ENCODE results near the gene RPUSD3.

RPUSD3 gene

GRCh38 chr3:9889405-9889804, 45.6 kb upstream of the RPUSD3 start:
- Histone ChIP-seq H3K9me3 (ENCODE audit: control insufficient read depth, insufficient read depth, low read depth, low read length) (no peaks in the 10 kb centered on the region), H3K4me3 (ENCODE audit: low read depth, low read length) (no peak overlapping the region), H3K4me1 (ENCODE audit: control insufficient read depth, insufficient read depth, low read length) (no peaks in the 10 kb centered on the region), H3K36me3 (ENCODE audit: control insufficient read depth in 2 of 2, insufficient read depth in 1 of 2, low read length in 2 of 2) (peaks cover 5 to 19% of the 10 kb centered on the region in 2 experiments), H3K27ac (ENCODE audit: extremely low read depth, low read depth, low read length) (no peak overlapping the region)
- POLR2A ChIA-PET, result interaction anchor here (0.9 to 3.0 kb wide), 2 partner anchors 8 to 44 kb away, joined by 3 to 24 read pairs; partner anchors contain the start of gene CRELD1
- CTCF ChIA-PET, result interaction anchor here (0.7 kb wide), 2 partner anchors 9 to 361 kb away, joined by 3 to 5 read pairs; partner anchors contain the start of gene CIDEC
- no peak for TF ChIP-seq KLF10 (tag by site-specific recombination; IDR thresholded peaks at IDR 0.05)
- no peak for TF ChIP-seq BCL6B (tag by site-specific recombination; IDR thresholded peaks at IDR 0.05)
- TF ChIP-seq ZNF169 (tag by site-specific recombination; IDR thresholded peaks at IDR 0.05), result no peak
- TF ChIP-seq ZNF555 (tag by site-specific recombination; conservative IDR thresholded peaks at IDR 0.05), result no peak
- no peak for TF ChIP-seq SCRT2 (tag by site-specific recombination; IDR thresholded peaks at IDR 0.05)
- TF ChIP-seq ZNF747 (tag by site-specific recombination; IDR thresholded peaks at IDR 0.05), result no peak
- TF ChIP-seq KLF9 (tag by site-specific recombination; IDR thresholded peaks at IDR 0.05; ENCODE audit: low read depth), result no peak
- TF ChIP-seq GLIS1 (tag by site-specific recombination; IDR thresholded peaks at IDR 0.05), result no peak
- no peak for TF ChIP-seq ZFP41 (tag by site-specific recombination; IDR thresholded peaks at IDR 0.05; ENCODE audit: borderline replicate concordance)
- TF ChIP-seq ZBTB26 (tag by site-specific recombination; optimal IDR thresholded peaks at IDR 0.05), result no peak
- TF ChIP-seq ZBTB17 (tag by site-specific recombination; IDR thresholded peaks at IDR 0.05), result no peak
- TF ChIP-seq ELK4 (IDR thresholded peaks at IDR 0.05; ENCODE audit: borderline replicate concordance, low read depth, low read length), result no peak
- no peak for TF ChIP-seq ZBTB44 (tag by site-specific recombination; IDR thresholded peaks at IDR 0.05)
- no peak for TF ChIP-seq PRDM10 (tag by site-specific recombination; IDR thresholded peaks at IDR 0.05)

DNA sequence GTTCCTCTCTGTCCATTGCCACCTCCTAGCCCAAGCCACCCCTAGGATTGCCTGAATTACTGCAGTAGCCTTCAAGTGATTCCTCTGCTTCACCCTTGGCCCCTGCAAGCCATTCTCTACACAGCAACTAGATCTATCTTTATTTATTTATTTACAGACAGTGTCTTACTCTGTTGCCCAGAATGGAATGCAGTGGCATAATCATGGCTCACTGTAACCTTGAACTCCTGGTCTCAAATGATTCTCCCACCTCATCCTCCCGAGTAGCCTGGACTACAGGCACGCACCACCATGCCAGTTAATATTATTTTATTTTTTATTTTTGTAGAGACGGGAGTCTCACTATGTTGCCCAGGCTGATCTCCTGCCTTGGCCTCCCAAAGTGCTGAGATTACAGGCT, 44.7 kb upstream of the RPUSD3 start:
- Histone ChIP-seq H3K9me3 (ENCODE audit: control insufficient read depth, insufficient read depth, low read depth, low read length) (no peaks in the 10 kb centered on the region), H3K4me3 (ENCODE audit: low read depth, low read length) (no peak overlapping the region), H3K36me3 (ENCODE audit: control insufficient read depth in 2 of 2, insufficient read depth in 1 of 2, low read length in 2 of 2) (peaks cover 5 to 13% of the 10 kb centered on the region in 2 experiments), H3K4me1 (ENCODE audit: control insufficient read depth, insufficient read depth, low read length) (no peaks in the 10 kb centered on the region), H3K27ac (ENCODE audit: extremely low read depth, low read depth, low read length) (no peak overlapping the region)
- ChIA-PET POLR2A (no interaction called here), CTCF (no interaction called here)
- TF ChIP-seq ZNF121 (tag by site-specific recombination; IDR thresholded peaks at IDR 0.05) (0 out of 2 replicates have a peak, but pooled peaks have one; percentile 58), ZNF16 (tag by site-specific recombination; IDR thresholded peaks at IDR 0.05; ENCODE audit: low read depth) (no peak)

Data from HEK293 (cell line).